Keratinocyte (primary cell): ENCODE measurements around the gene KCNH8. TPM values are rescaled to one million over a fixed set of nuclear protein-coding genes. Genes with fewer than 3 reads are reported as not detected.

Source experiments
- DNase-seq: peaks from one replicate; pipeline ENCODE4 v3.0.0-alpha.2; 2011; ENCODE audit warnings: low read depth, missing footprints, low spot score
- FAIRE-seq: peaks from 2 replicates; lab custom pipeline; 2011; peaks lifted over from hg19 to GRCh38; lab: Jason Lieb, UNC
- H2AFZ ChIP-seq: 2 replicates; pipeline ENCODE4 v1.6.0; 2012; ENCODE audit warnings: low read length, control low read depth, inconsistent platforms; ENCODE audit not compliant: control insufficient read depth
- H3K27ac ChIP-seq: 2 replicates; pipeline ENCODE4 v1.5.1; 2011; ENCODE audit warnings: low read length; ENCODE audit not compliant: control insufficient read depth, insufficient read depth
- H3K27me3 ChIP-seq: 3 replicates; pipeline ENCODE4 v1.6.0; 2011; ENCODE audit warnings: low read length; ENCODE audit not compliant: control insufficient read depth, insufficient read depth; ENCODE audit errors: extremely low read depth
- H3K36me3 ChIP-seq, 2 experiments: 2 replicates in 1 of 2; 3 replicates in 1 of 2; pipeline ENCODE4 v1.5.1; 2011; ENCODE audit warnings: low read length in 2 of 2, mild to moderate bottlenecking in 1 of 2; ENCODE audit not compliant: control insufficient read depth in 2 of 2, insufficient read depth in 2 of 2; ENCODE audit errors: extremely low read depth in 1 of 2
- H3K4me1 ChIP-seq: 3 replicates; pipeline ENCODE4 v1.5.1; 2011; ENCODE audit warnings: low read length; ENCODE audit not compliant: control insufficient read depth, insufficient read depth; ENCODE audit errors: extremely low read depth
- H3K4me2 ChIP-seq: 3 replicates; pipeline ENCODE4 v1.6.0; 2011; ENCODE audit warnings: low read depth, low read length; ENCODE audit not compliant: control insufficient read depth, insufficient read depth; ENCODE audit errors: extremely low read depth
- H3K4me3 ChIP-seq, 3 experiments: fragments of 200-600 bp in 1 of 3; sonication (generic) in 1 of 3; 2 replicates in 2 of 3; 3 replicates in 1 of 3; pipeline ENCODE4 v1.5.1; 2011 to 2016; ENCODE audit warnings: low read length in 3 of 3, mild to moderate bottlenecking in 3 of 3, control low read depth in 2 of 3, inconsistent platforms in 1 of 3, low read depth in 1 of 3, mixed read lengths in 1 of 3, mixed run types in 1 of 3, moderate library complexity in 1 of 3; ENCODE audit not compliant: control insufficient read depth in 2 of 3, insufficient read depth in 2 of 3; ENCODE audit errors: extremely low read depth in 1 of 3
- H3K79me2 ChIP-seq: 2 replicates; pipeline ENCODE4 v1.6.0; 2012; ENCODE audit warnings: low read length; ENCODE audit not compliant: control insufficient read depth, insufficient read depth
- H3K9ac ChIP-seq: 3 replicates; pipeline ENCODE4 v1.6.0; 2011; ENCODE audit warnings: low read length; ENCODE audit not compliant: control insufficient read depth, insufficient read depth; ENCODE audit errors: extremely low read depth
- H3K9me1 ChIP-seq: 3 replicates; pipeline ENCODE4 v1.6.0; 2011; ENCODE audit warnings: low read length; ENCODE audit not compliant: control insufficient read depth, insufficient read depth; ENCODE audit errors: extremely low read depth
- H3K9me3 ChIP-seq: 2 replicates; pipeline ENCODE4 v1.5.1; 2012; ENCODE audit warnings: low read depth, low read length; ENCODE audit not compliant: control insufficient read depth
- H4K20me1 ChIP-seq: 3 replicates; pipeline ENCODE4 v1.6.0; 2011; ENCODE audit warnings: low read length; ENCODE audit not compliant: control insufficient read depth, insufficient read depth; ENCODE audit errors: extremely low read depth
- CTCF ChIP-seq, 3 experiments: IDR thresholded peaks in 1 of 3; conservative IDR thresholded peaks in 1 of 3; optimal IDR thresholded peaks in 1 of 3; 2 replicates in 2 of 3; 3 replicates in 1 of 3; pipeline versions ENCODE3 to v1.5.1; 2011; ENCODE audit warnings: low read length in 3 of 3, mild to moderate bottlenecking in 3 of 3, moderate library complexity in 2 of 3, control low read depth in 1 of 3, inconsistent platforms in 1 of 3; ENCODE audit not compliant: insufficient read depth in 2 of 3; ENCODE audit errors: extremely low read depth in 1 of 3
- EZH2 ChIP-seq: IDR thresholded peaks from one replicate; pipeline ENCODE4 v1.6.1; 2012; ENCODE audit warnings: inconsistent platforms, mild to moderate bottlenecking, low read length, moderate library complexity
- dilution Hi-C: fragments of 300-500 bp; cut with MboI; formaldehyde crosslinking; loops from one replicate; pipeline ENCODE4 v1.7.0; 2020; ENCODE audit warnings: low sequenced_read_pairs; ENCODE audit not compliant: extremely low pct_ligation_motif_present
- polyA plus RNA-seq, 5 experiments: library from polyadenylated mRNA; depleted of rRNA in 3 of 5; stranded (reverse) in 3 of 5; stranded (forward) in 1 of 5; unstranded in 1 of 5; fragments of >200 nt; gene quantifications; 1 replicate in 1 of 5; 2 replicates in 3 of 5; 3 replicates in 1 of 5; pipeline versions ENCODE4 v1.2.1 to v1.2.3, GENCODE V29; 2011 to 2012; ENCODE audit warnings: missing spikeins in 2 of 5, low read depth in 1 of 5, low replicate concordance in 1 of 5

KCNH8 gene
- polyA plus RNA-seq, 1 donor (not counting 4 experiments of a cell fraction or from before 2014, with no cell fraction given), result not detected

- no peaks in the 10 kb centered on the region for H3K9me1 ChIP-seq
- no peaks in the 10 kb centered on the region for H3K4me1 ChIP-seq
- FAIRE-seq, result no peak
- H3K36me3 ChIP-seq, result no peaks in the 10 kb centered on the region
- H3K79me2 ChIP-seq, result no peaks in the 10 kb centered on the region
- DNase-seq, result no peak
- no peaks in the 10 kb centered on the region for H3K9me3 ChIP-seq
- TF ChIP-seq CTCF (optimal IDR thresholded peaks at IDR 0.05 in 1 of 3, IDR thresholded peaks at IDR 0.05 in 1 of 3, conservative IDR thresholded peaks at IDR 0.05 in 1 of 3; ENCODE audit: extremely low read depth in 1 of 3, insufficient read depth in 2 of 3, low read length in 3 of 3), result no peak
- H3K9ac ChIP-seq, result no peak overlapping the region
- H3K4me2 ChIP-seq, result no peak overlapping the region
- no peaks in the 10 kb centered on the region for H3K27me3 ChIP-seq
- dilution Hi-C loops, result no loop called here
- H3K27ac ChIP-seq, result no peak overlapping the region
- no peak overlapping the region for H3K4me3 ChIP-seq
- H2AFZ ChIP-seq, result no peak overlapping the region
- H4K20me1 ChIP-seq, result no peaks in the 10 kb centered on the region
Observed at GRCh38 chr3:19487386-19487785, 339.1 kb downstream of the KCNH8 start.

- Histone ChIP-seq H3K4me2 (no peak overlapping the region), H3K79me2 (no peaks in the 10 kb centered on the region), H3K27me3 (no peaks in the 10 kb centered on the region), H3K27ac (no peak overlapping the region), H3K4me1 (no peaks in the 10 kb centered on the region), H3K9me3 (no peaks in the 10 kb centered on the region), H4K20me1 (no peaks in the 10 kb centered on the region), H3K36me3 (no peaks in the 10 kb centered on the region), H2AFZ (no peak overlapping the region), H3K4me3 (no peak overlapping the region), H3K9ac (no peak overlapping the region), H3K9me1 (no peaks in the 10 kb centered on the region)
- dilution Hi-C loops, result no loop called here
- TF ChIP-seq EZH2 (no peak), CTCF (optimal IDR thresholded peaks at IDR 0.05 in 1 of 3, IDR thresholded peaks at IDR 0.05 in 1 of 3, conservative IDR thresholded peaks at IDR 0.05 in 1 of 3; ENCODE audit: extremely low read depth in 1 of 3, insufficient read depth in 2 of 3, low read length in 3 of 3) (no peak)
- FAIRE-seq (no peak), DNase-seq (no peak)
Observed at GRCh38 chr3:19488939-19489338, 340.6 kb downstream of the KCNH8 start.
